CD1c-positive myeloid dendritic cell (primary cell): Measurements from ENCODE around the gene RC3H2.
"Not testable (repeated sequence)": the region's sequence is repeated elsewhere in the genome, so short reads cannot be mapped to it uniquely, and the experiment has no call there.

Experiments
- DNase-seq: peaks from one replicate; pipeline ENCODE4 v3.0.0-alpha.2; 2016; ENCODE audit errors: extremely low spot score

Gene RC3H2

GRCh38 chr9:122918310-122918709 is 13.2 kb upstream of the RC3H2 start:
- DNase-seq, result peak; percentile 50

GRCh38 chr9:122912964-122913673 is 8.0 kb upstream of the RC3H2 start, which contains the start of gene ZBTB6:
Gene ZBTB6, minus strand, starts transcription at chr9:122913323. Its CDS starts 1,251 bp downstream, at chr9:122912072.
- peak; percentile 84 for DNase-seq

GRCh38 chr9:122912671-122912963 is 7.5 kb upstream of the RC3H2 start:
- peak; percentile 64 for DNase-seq

- not testable (repeated sequence) for DNase-seq
These were observed 963 bp upstream of the RC3H2 start for GRCh38 chr9:122906122-122906521.

- peak; percentile 19 for DNase-seq
These were observed 715 bp downstream of the RC3H2 start for GRCh38 chr9:122904466-122904822.

- DNase-seq, result peak; percentile 58
These were observed 4.4 kb downstream of the RC3H2 start for GRCh38 chr9:122900791-122901190.

- no peak for DNase-seq
These were observed 7.2 kb downstream of the RC3H2 start for GRCh38 chr9:122897969-122898368.

GRCh38 chr9:122888480-122888879 is 16.7 kb downstream of the RC3H2 start:
- no peak for DNase-seq

- DNase-seq, result no peak
These were observed 22.0 kb downstream of the RC3H2 start for GRCh38 chr9:122883125-122883524.

GRCh38 chr9:122879443-122879842 is 25.7 kb downstream of the RC3H2 start:
- DNase-seq, result no peak

- DNase-seq, result no peak
These were observed 29.6 kb downstream of the RC3H2 start for GRCh38 chr9:122875523-122875922.

GRCh38 chr9:122867276-122867675 is 37.9 kb downstream of the RC3H2 start:
- not testable (repeated sequence) for DNase-seq

- no peak for DNase-seq
These were observed 39.1 kb downstream of the RC3H2 start for GRCh38 chr9:122866079-122866478.

GRCh38 chr9:122865300-122865699 is 39.9 kb downstream of the RC3H2 start:
- DNase-seq, result no peak

GRCh38 chr9:122863407-122863806 is 41.8 kb downstream of the RC3H2 start:
- no peak for DNase-seq

- DNase-seq, result no peak
These were observed 44.6 kb downstream of the RC3H2 start for GRCh38 chr9:122860319-122861142.

- DNase-seq, result no peak
These were observed 47.3 kb downstream of the RC3H2 start for GRCh38 chr9:122857815-122858214.

GRCh38 chr9:122852085-122852786 is 52.9 kb downstream of the RC3H2 start:
- not testable (repeated sequence) for DNase-seq

GRCh38 chr9:122848256-122848943 is 56.8 kb downstream of the RC3H2 start:
- DNase-seq, result no peak

- DNase-seq, result no peak
These were observed 58.7 kb downstream of the RC3H2 start for GRCh38 chr9:122846371-122846940.

GRCh38 chr9:122845116-122845515 is 60.0 kb downstream of the RC3H2 start:
- DNase-seq, result no peak

GRCh38 chr9:122844137-122844536 is 61.0 kb downstream of the RC3H2 start:
- DNase-seq, result no peak
